ENCODE measurements around the gene CD209. TPM values are rescaled to one million over a fixed set of nuclear protein-coding genes. Genes with fewer than 3 reads are reported as not detected.

Gene CD209
- total and polyA plus RNA-seq, 5 experiments from 2014 or later, result 0.11 to 0.26 TPM; not detected in 3

DNA sequence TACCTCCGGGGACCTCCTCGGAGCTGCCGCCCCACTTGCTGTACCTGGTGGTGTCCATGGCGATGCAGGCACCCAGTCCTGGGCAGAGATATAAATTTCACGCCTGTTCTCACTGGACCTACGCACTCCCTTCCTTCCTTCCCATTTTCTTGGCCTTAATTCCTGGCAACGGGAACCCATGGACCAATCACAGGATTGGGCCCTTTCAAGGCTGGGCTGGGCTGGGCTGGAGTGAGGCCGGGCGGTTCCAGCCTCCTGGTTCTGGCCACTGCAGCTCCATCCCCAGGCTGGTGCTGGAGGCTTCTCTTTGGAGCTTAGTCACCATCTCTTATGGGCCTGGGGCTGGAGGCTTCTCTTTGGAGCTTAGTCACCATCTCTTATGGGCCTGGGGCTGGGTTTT lies 15.3 kb downstream of the CD209 start, which contains the start of gene CLEC4G:
CLEC4G (minus strand) TSS at position 66 of the 400 bp plus-strand sequence; CDS start at position 58, 8 bp downstream.
- no peak for DNase-seq
- H3K27me3 Mint-ChIP-seq, result peaks cover 22 to 42% (median 36%) of the 10 kb centered on the region in 5 donors
- peaks cover 0 to 3% (median 0%) of the 10 kb centered on the region in 3 donors for H3K36me3 Mint-ChIP-seq
- ATAC-seq, result no peak
- H3K9me3 Mint-ChIP-seq, result no peaks in the 10 kb centered on the region
- POLR2A ChIA-PET, result interaction anchor here (1.2 kb wide), 1 partner anchor 10 kb away, joined by 3 read pairs; no protein-coding TSS in a partner anchor
- peaks cover 6 to 28% (median 25%) of the 10 kb centered on the region in 4 donors for H3K4me1 Mint-ChIP-seq
- H3K4me3 Mint-ChIP-seq, result peak within 1 kb of the TSS in 6 of 10 donors; percentile 7 to 57 (median 34)
- peak within 1 kb of the TSS in 2 of 10 donors; percentile 21 to 24 for H3K27ac Mint-ChIP-seq

DNA sequence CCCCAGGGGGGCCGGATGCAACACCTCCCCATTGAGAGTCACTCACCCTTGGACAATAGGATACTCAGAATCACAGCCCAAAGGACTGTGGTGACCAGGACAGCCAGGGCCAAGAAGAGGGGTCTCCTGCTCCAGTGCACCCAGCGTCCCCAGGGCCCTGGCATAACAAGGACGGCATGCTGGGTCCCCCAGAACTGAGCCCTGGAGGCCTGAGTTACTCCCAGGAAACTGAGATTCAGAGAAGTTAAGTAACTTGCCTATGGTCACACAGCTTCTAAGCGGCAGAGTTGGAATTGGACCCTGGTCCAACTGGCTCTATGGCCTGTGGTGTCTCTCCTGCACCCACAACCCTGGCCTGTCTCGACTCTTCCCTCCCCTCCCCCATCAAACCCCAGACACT lies 15.7 kb downstream of the CD209 start:
- Mint-ChIP-seq H3K27me3 (peaks cover 22 to 46% (median 36%) of the 10 kb centered on the region in 5 donors), H3K9me3 (no peaks in the 10 kb centered on the region), H3K27ac (peak overlapping the region in 1 of 10 donors; percentile 21), H3K4me3 (peak overlapping the region in 2 of 10 donors; percentile 12 to 46), H3K36me3 (peaks cover 0 to 3% (median 0%) of the 10 kb centered on the region in 3 donors), H3K4me1 (peaks cover 6 to 28% (median 24%) of the 10 kb centered on the region in 4 donors)
- POLR2A ChIA-PET, result interaction anchor here (1.2 kb wide), 1 partner anchor 10 kb away, joined by 3 read pairs; no protein-coding TSS in a partner anchor
- ATAC-seq (no peak), DNase-seq (no peak)

GRCh38 chr19:7731218-7731595 lies 16.1 kb downstream of the CD209 start:
- POLR2A ChIA-PET, result interaction anchor here (0.6 to 1.2 kb wide), 2 partner anchors 9 to 14 kb away, joined by 3 to 4 read pairs; no protein-coding TSS in a partner anchor
- ATAC-seq (no peak), DNase-seq (no peak)
- Mint-ChIP-seq H3K27me3 (peaks cover 22 to 50% (median 36%) of the 10 kb centered on the region in 5 donors), H3K4me3 (peak overlapping the region in 1 of 10 donors; percentile 46), H3K27ac (no peak overlapping the region), H3K4me1 (peaks cover 6 to 28% (median 22%) of the 10 kb centered on the region in 4 donors), H3K36me3 (peaks cover 0 to 3% (median 0%) of the 10 kb centered on the region in 3 donors), H3K9me3 (no peaks in the 10 kb centered on the region)

- Mint-ChIP-seq H3K27me3 (peaks cover 22 to 51% (median 36%) of the 10 kb centered on the region in 5 donors), H3K36me3 (peaks cover 0 to 3% (median 0%) of the 10 kb centered on the region in 3 donors), H3K4me1 (peaks cover 6 to 28% (median 22%) of the 10 kb centered on the region in 4 donors), H3K4me3 (peak overlapping the region in 6 of 10 donors; percentile 10 to 82 (median 64)), H3K27ac (no peak overlapping the region), H3K9me3 (no peaks in the 10 kb centered on the region)
- DNase-seq, result no peak
- peak; percentile 20 to 49 for ATAC-seq
- POLR2A ChIA-PET, result interaction anchor here (0.6 to 0.7 kb wide), 2 partner anchors 15 to 25 kb away, joined by 3 to 4 read pairs; no protein-coding TSS in a partner anchor
Measured at GRCh38 chr19:7730286-7731217, 16.8 kb downstream of the CD209 start.

DNA sequence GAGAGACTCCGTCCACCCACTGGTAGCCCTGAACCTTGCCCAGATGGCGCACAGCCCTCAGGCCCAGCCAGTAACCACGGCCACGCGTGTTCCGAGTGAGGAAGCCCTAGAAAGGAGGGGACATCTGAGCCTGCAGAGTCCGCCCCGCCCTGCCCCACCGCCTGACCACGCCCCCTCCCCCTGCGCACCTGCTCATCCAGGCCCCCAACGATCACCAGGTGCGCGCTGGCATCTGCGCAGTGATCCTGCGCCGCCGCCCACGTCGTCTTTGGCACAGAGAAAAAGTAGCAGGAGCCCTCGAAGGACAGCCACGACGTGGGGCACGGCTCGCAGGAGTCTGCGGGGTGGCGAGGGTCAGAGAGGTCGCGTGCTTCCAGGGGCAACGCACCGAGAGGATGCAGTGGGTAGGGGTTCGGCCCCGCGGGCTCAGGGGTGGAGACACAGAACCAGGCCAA lies 17.5 kb downstream of the CD209 start:
- DNase-seq (peak in 4 of 10 donors; percentile 16 to 28 (median 21)), ATAC-seq (peak; percentile 62 to 67)
- H3K4me1 Mint-ChIP-seq, result peaks cover 6 to 28% (median 22%) of the 10 kb centered on the region in 4 donors
- H3K4me3 Mint-ChIP-seq, result peak overlapping the region; percentile 28 to 82 (median 70)
- H3K27me3 Mint-ChIP-seq, result peaks cover 22 to 51% (median 36%) of the 10 kb centered on the region in 5 donors
- no peaks in the 10 kb centered on the region for H3K9me3 Mint-ChIP-seq
- H3K36me3 Mint-ChIP-seq, result peaks cover 0 to 3% (median 0%) of the 10 kb centered on the region in 3 donors
- POLR2A ChIA-PET, result interaction anchor here (0.7 kb wide), 1 partner anchor 25 kb away, joined by 3 read pairs; no protein-coding TSS in a partner anchor
- peak overlapping the region in 1 of 10 donors; percentile 22 for H3K27ac Mint-ChIP-seq

- Mint-ChIP-seq H3K4me1 (peaks cover 6 to 25% (median 22%) of the 10 kb centered on the region in 4 donors), H3K9me3 (no peaks in the 10 kb centered on the region), H3K27me3 (peaks cover 22 to 51% (median 36%) of the 10 kb centered on the region in 5 donors), H3K27ac (peak overlapping the region in 2 of 10 donors; percentile 22 to 56), H3K36me3 (peaks cover 0 to 3% (median 0%) of the 10 kb centered on the region in 3 donors), H3K4me3 (peak overlapping the region in 6 of 10 donors; percentile 16 to 78 (median 65))
- ATAC-seq (peak in 1 of 2 donors; percentile 67), DNase-seq (no peak)
- POLR2A ChIA-PET, result no interaction called here
Measured at GRCh38 chr19:7729211-7729610, 18.1 kb downstream of the CD209 start.

DNA sequence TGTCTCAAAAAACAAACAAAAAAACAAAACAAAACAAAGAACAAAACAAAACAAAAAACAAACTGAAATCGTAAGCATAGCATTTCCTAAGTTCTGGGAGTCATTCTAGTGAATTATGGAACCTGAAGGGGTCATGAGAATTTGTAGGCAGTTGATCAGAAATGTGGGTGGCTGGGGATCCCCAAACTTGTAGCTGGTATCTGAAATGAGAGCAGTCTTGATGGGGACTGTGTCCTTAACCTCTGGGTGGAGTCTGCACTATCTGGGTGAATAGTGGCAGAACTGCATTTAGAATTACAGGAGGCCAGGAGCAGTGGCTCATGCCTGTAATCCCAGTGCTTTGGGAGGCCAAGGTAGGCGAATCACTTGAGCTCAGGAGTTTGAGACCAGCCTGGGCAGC lies 21.5 kb downstream of the CD209 start:
- ATAC-seq, result no peak
- DNase-seq, result no peak
- Mint-ChIP-seq H3K27ac (no peak overlapping the region), H3K4me3 (no peak overlapping the region), H3K4me1 (peaks cover 6 to 28% (median 22%) of the 10 kb centered on the region in 4 donors), H3K9me3 (no peaks in the 10 kb centered on the region), H3K27me3 (peaks cover 19 to 42% (median 32%) of the 10 kb centered on the region in 5 donors), H3K36me3 (peaks cover 0 to 3% (median 0%) of the 10 kb centered on the region in 3 donors)
- POLR2A ChIA-PET, result interaction anchor here (0.7 kb wide), 1 partner anchor 22 kb away, joined by 4 read pairs; no protein-coding TSS in a partner anchor

- Mint-ChIP-seq H3K27ac (no peak overlapping the region), H3K9me3 (no peaks in the 10 kb centered on the region), H3K4me3 (no peak overlapping the region), H3K4me1 (peaks cover 0 to 33% (median 17%) of the 10 kb centered on the region in 4 donors), H3K27me3 (peaks cover 0 to 11% (median under 1%) of the 10 kb centered on the region in 5 donors), H3K36me3 (no peaks in the 10 kb centered on the region)
- DNase-seq (no peak), ATAC-seq (no peak)
- POLR2A ChIA-PET, result interaction anchor here (1.1 kb wide), 2 partner anchors 10 to 12 kb away, joined by 3 to 4 read pairs; partner anchors contain the start of gene CLEC4G
Measured at GRCh38 chr19:7722231-7722651, 25.1 kb downstream of the CD209 start.

GRCh38 chr19:7720351-7720750 lies 27.0 kb downstream of the CD209 start:
- H3K36me3 Mint-ChIP-seq, result no peaks in the 10 kb centered on the region
- H3K4me1 Mint-ChIP-seq, result peaks cover 0 to 44% (median 20%) of the 10 kb centered on the region in 4 donors
- DNase-seq (no peak), ATAC-seq (no peak)
- H3K9me3 Mint-ChIP-seq, result peaks cover 0 to 6% (median 0%) of the 10 kb centered on the region in 9 donors
- no peaks in the 10 kb centered on the region for H3K27me3 Mint-ChIP-seq
- no peak overlapping the region for H3K27ac Mint-ChIP-seq
- POLR2A ChIA-PET, result interaction anchor here (0.5 to 2.1 kb wide), 3 partner anchors 14 to 39 kb away, joined by 3 to 12 read pairs (median 5); no protein-coding TSS in a partner anchor
- H3K4me3 Mint-ChIP-seq, result no peak overlapping the region

- Mint-ChIP-seq H3K9me3 (peaks cover 0 to 6% (median 0%) of the 10 kb centered on the region in 9 donors), H3K4me3 (peak overlapping the region; percentile 42 to 79 (median 68)), H3K27ac (peak overlapping the region; percentile 25 to 95 (median 89)), H3K27me3 (no peaks in the 10 kb centered on the region), H3K4me1 (peaks cover 0 to 55% (median 23%) of the 10 kb centered on the region in 4 donors), H3K36me3 (no peaks in the 10 kb centered on the region)
- POLR2A ChIA-PET, result interaction anchor here (0.6 to 2.1 kb wide), 4 partner anchors 13 to 92 kb away, joined by 3 to 12 read pairs (median 4); no protein-coding TSS in a partner anchor
- ATAC-seq (peak; percentile 93 to 94), DNase-seq (peak in 5 of 10 donors; percentile 23 to 58 (median 30))
Measured at GRCh38 chr19:7718668-7719067, 28.7 kb downstream of the CD209 start.

DNA sequence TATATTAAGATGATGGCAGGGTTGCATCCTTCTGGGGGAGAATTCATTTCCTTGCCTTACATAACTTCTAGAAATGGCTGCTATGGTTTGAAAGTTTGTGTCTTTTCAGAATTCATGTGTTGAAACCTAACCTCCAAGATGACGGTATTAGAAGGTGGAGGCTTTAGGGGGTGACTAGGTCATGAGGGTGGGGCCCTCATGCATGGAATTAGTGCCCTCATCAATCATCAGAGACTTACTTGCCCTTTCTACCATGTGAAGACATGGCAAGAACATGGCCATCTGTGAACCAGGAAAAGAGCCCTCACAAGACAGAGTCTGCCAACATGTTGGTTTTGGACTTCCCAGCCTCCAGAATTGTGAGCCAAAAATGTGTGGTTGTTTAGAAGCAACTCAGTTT lies 30.6 kb downstream of the CD209 start:
- no peak for DNase-seq

DNA sequence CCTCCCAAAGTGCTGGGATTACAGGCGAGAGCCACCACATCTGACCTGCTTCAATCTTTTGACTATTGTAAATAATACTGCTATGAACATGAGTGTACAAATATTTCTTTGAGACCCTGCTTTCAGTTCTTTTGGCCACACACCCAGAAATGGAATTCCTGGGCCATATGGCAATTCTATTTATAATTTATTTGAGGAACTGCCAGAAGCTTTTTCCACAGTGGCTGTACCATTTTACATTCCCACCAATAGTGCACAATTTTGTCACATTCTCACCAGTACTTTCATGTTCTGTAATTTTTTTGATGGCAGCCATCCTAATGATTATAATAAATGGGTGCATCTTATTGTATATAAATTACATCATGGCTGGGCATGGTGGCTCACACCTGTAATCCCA lies 31.7 kb downstream of the CD209 start:
- ATAC-seq (no peak), DNase-seq (no peak)
- POLR2A ChIA-PET, result interaction anchor here (0.7 to 2.8 kb wide), 2 partner anchors 10 to 12 kb away, joined by 3 to 9 read pairs; no protein-coding TSS in a partner anchor
- Mint-ChIP-seq H3K27me3 (no peaks in the 10 kb centered on the region), H3K27ac (no peak overlapping the region), H3K9me3 (peaks cover 0 to 6% (median 0%) of the 10 kb centered on the region in 9 donors), H3K4me1 (peaks cover under 1 to 47% (median 26%) of the 10 kb centered on the region in 4 donors), H3K4me3 (no peak overlapping the region), H3K36me3 (no peaks in the 10 kb centered on the region)

More for the DNA sequence above, 30.6 kb downstream of the CD209 start:
- POLR2A ChIA-PET, result interaction anchor here (2.8 kb wide), 1 partner anchor 11 kb away, joined by 9 read pairs; no protein-coding TSS in a partner anchor
- Mint-ChIP-seq H3K4me1 (peaks cover 0 to 46% (median 23%) of the 10 kb centered on the region in 4 donors), H3K4me3 (no peak overlapping the region), H3K36me3 (no peaks in the 10 kb centered on the region), H3K27ac (peak overlapping the region in 1 of 10 donors; percentile 3), H3K9me3 (peaks cover 0 to 6% (median 0%) of the 10 kb centered on the region in 9 donors), H3K27me3 (no peaks in the 10 kb centered on the region)
- no peak for ATAC-seq

Measured in naive thymus-derived CD8-positive, alpha-beta T cell (primary cell).